K562 (cell line): ENCODE measurements around the gene ZNF581. TPM values are rescaled to one million over a fixed set of nuclear protein-coding genes. Genes with fewer than 3 reads are reported as not detected.
A peak's percentile ranks its signal among the peaks of the same experiment; 100 is the strongest.

Experiments used
- CCNT2 ChIP-seq: IDR thresholded peaks from 2 replicates; pipeline ENCODE4 v1.6.1; 2011; ENCODE audit warnings: borderline replicate concordance, low read depth, mild to moderate bottlenecking, moderate library complexity, mixed read lengths, low read length; ENCODE audit not compliant: insufficient read length; ENCODE audit errors: extremely low read depth
- HMGXB4 ChIP-seq: sonication (generic); formaldehyde crosslinking; IDR thresholded peaks from 2 replicates; pipeline ENCODE4 v1.8.1; 2023; ENCODE audit warnings: mild to moderate bottlenecking, missing genetic modification reagents
- HOXB6 ChIP-seq: fragments of 250-450 bp; sonication (Bioruptor Pico); IDR thresholded peaks from 2 replicates; pipeline ENCODE4 v1.5.1; 2022; ENCODE audit warnings: mild to moderate bottlenecking, borderline replicate concordance
- IRF2 ChIP-seq: sonication (generic); formaldehyde crosslinking; IDR thresholded peaks from 2 replicates; pipeline ENCODE4 v1.8.1; 2022; ENCODE audit warnings: mild to moderate bottlenecking, missing genetic modification reagents
- KDM5B ChIP-seq: fragments of 200-600 bp; sonication (generic); IDR thresholded peaks from 2 replicates; pipeline ENCODE4 v1.6.1; 2012; ENCODE audit warnings: low read depth, mild to moderate bottlenecking, moderate library complexity, low read length, control low read depth, inconsistent platforms; ENCODE audit not compliant: insufficient replicate concordance
- MAZ ChIP-seq, 2 experiments: fragments of 450-650 bp in 1 of 2; sonication (generic) in 1 of 2; formaldehyde crosslinking; IDR thresholded peaks in 1 of 2; conservative IDR thresholded peaks in 1 of 2; 2 replicates each; pipeline versions ENCODE4 v1.4.0 to v1.5.0; 2020; ENCODE audit warnings: mild to moderate bottlenecking in 1 of 2, missing genetic modification reagents in 1 of 2
- MXI1 ChIP-seq: IDR thresholded peaks from 2 replicates; pipeline ENCODE4 v1.6.1; 2011; ENCODE audit warnings: low read depth, mild to moderate bottlenecking, improper control_type of control experiment, low read length
- MYC ChIP-seq, 2 experiments: fragments of 250-450 bp in 1 of 2; sonication (Bioruptor Pico) in 1 of 2; IDR thresholded peaks; 2 replicates each; pipeline versions ENCODE4 v1.5.1 to v1.6.1; 2012 to 2021; ENCODE audit warnings: low read depth in 2 of 2, borderline replicate concordance in 1 of 2, improper control_type of control experiment in 1 of 2, low read length in 1 of 2, mild to moderate bottlenecking in 1 of 2, moderate library complexity in 1 of 2
- MYNN ChIP-seq, 2 experiments: sonication (generic); formaldehyde crosslinking in 1 of 2; IDR thresholded peaks; 2 replicates each; pipeline versions ENCODE4 v1.5.0 to v1.6.1; 2016 to 2020; ENCODE audit warnings: antibody characterized with exemption in 1 of 2, missing genetic modification reagents in 1 of 2
- THAP7 ChIP-seq: fragments of 250-450 bp; sonication (Bioruptor Pico); IDR thresholded peaks from 2 replicates; pipeline ENCODE4 v1.5.0; 2021
- VEZF1 ChIP-seq: fragments of 200-800 bp; sonication (Bioruptor generic); IDR thresholded peaks from 2 replicates; pipeline ENCODE4 v1.6.1; 2017; ENCODE audit warnings: missing genetic modification characterization, missing compliant biosample characterization
- ZNF174 ChIP-seq: fragments of 250-450 bp; sonication (Bioruptor Pico); IDR thresholded peaks from 2 replicates; pipeline ENCODE4 v1.4.0; 2020; ENCODE audit warnings: mild to moderate bottlenecking
- ZNF707 ChIP-seq: fragments of 250-450 bp; sonication (Bioruptor Pico); conservative IDR thresholded peaks from 2 replicates; pipeline ENCODE4 v1.8.0; 2022; ENCODE audit warnings: inconsistent platforms, mild to moderate bottlenecking, moderate library complexity
- polyA plus RNA-seq, 8 experiments: library from polyadenylated mRNA; depleted of rRNA in 4 of 8; stranded (reverse) in 5 of 8; unstranded in 3 of 8; fragments of >200 nt; fragmentation: Nextera tagmentation in 2 of 8; fragmentation: Illumina TruSeq in 1 of 8; extraction: Ambion mirVana in 2 of 8; extraction: Trizol in 1 of 8; gene quantifications; 2 replicates each; pipeline versions ENCODE4 v1.2.1 to v1.2.3, GENCODE V29; 2011 to 2014; ENCODE audit warnings: inconsistent platforms in 1 of 8, missing spikeins in 1 of 8
- total RNA-seq, 7 experiments: library from RNA; depleted of rRNA in 6 of 7; stranded (reverse); fragments of >200 nt in 6 of 7; fragmentation: Illumina TruSeq in 2 of 7; extraction: Trizol in 2 of 7; gene quantifications; 2 replicates each; pipeline versions ENCODE4 v1.2.1 to v1.2.3, GENCODE V29; 2011 to 2021; ENCODE audit warnings: low replicate concordance in 1 of 7
- TF ChIP-seq, protein P1 (sequence below): fragments of 250-450 bp; sonication (Bioruptor Pico); IDR thresholded peaks from 2 replicates; pipeline ENCODE4 v1.8.0; 2021; ENCODE audit warnings: moderate library complexity, mild to moderate bottlenecking, inconsistent platforms

The ZNF581 gene
- total and polyA plus RNA-seq, 9 of the 15 experiments (the other 6 are each of a cell fraction or from before 2014, with no cell fraction given): 2.4 to 39.4 (median 15.4) TPM

- TF ChIP-seq MYNN (IDR thresholded peaks at IDR 0.05) (no peak), MYNN (CRISPR knock-in tag; IDR thresholded peaks at IDR 0.05) (no peak), THAP7 (CRISPR knock-in tag) (no peak), IRF2 (CRISPR knock-in tag) (no peak), VEZF1 (CRISPR knock-in tag) (peak; percentile 97), MAZ (CRISPR knock-in tag; conservative IDR thresholded peaks at IDR 0.05 in 1 of 2, IDR thresholded peaks at IDR 0.05 in 1 of 2) (peak in 1 of 2 experiments; percentile 58; a peak in 3 of 4 replicates), ZNF707 (CRISPR knock-in tag) (no peak), KDM5B (peak; percentile 7), MYC (IDR thresholded peaks at IDR 0.05; ENCODE audit: low read depth, low read length) (peak; percentile 10), MYC (CRISPR knock-in tag; IDR thresholded peaks at IDR 0.05; ENCODE audit: borderline replicate concordance, low read depth) (no peak), HOXB6 (CRISPR knock-in tag) (no peak), HMGXB4 (CRISPR knock-in tag) (no peak), MXI1 (no peak), ZNF174 (CRISPR knock-in tag) (no peak), CCNT2 (no peak)
- TF ChIP-seq, protein P1, sequence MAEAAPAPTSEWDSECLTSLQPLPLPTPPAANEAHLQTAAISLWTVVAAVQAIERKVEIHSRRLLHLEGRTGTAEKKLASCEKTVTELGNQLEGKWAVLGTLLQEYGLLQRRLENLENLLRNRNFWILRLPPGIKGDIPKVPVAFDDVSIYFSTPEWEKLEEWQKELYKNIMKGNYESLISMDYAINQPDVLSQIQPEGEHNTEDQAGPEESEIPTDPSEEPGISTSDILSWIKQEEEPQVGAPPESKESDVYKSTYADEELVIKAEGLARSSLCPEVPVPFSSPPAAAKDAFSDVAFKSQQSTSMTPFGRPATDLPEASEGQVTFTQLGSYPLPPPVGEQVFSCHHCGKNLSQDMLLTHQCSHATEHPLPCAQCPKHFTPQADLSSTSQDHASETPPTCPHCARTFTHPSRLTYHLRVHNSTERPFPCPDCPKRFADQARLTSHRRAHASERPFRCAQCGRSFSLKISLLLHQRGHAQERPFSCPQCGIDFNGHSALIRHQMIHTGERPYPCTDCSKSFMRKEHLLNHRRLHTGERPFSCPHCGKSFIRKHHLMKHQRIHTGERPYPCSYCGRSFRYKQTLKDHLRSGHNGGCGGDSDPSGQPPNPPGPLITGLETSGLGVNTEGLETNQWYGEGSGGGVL: no peak
These were observed 38.2 kb upstream of the ZNF581 start (continued) for GRCh38 chr19:55605207-55605636.
